HG03159 (cell line): ENCODE data around the gene KCNAB1.
A peak's percentile ranks its signal among the peaks of the same experiment; 100 is the strongest.

Source experiments
- ATAC-seq: cut with Tn5 transposase; IDR thresholded peaks from one replicate; pipeline ENCODE4 v1.9.1; 2021; ENCODE audit warnings: mild to moderate bottlenecking, moderate library complexity; ENCODE audit not compliant: unreplicated experiment

Gene KCNAB1

GRCh38 chr3:156305672-156306071 lies 185.3 kb downstream of the KCNAB1 start:
- no peak for ATAC-seq

GRCh38 chr3:156307704-156308103 lies 187.3 kb downstream of the KCNAB1 start:
- ATAC-seq: no peak

- no peak for ATAC-seq
Measured at GRCh38 chr3:156311431-156311830, 191.1 kb downstream of the KCNAB1 start.

- ATAC-seq: no peak
Measured at GRCh38 chr3:156311930-156312329, 191.6 kb downstream of the KCNAB1 start.

- ATAC-seq: no peak
Measured at GRCh38 chr3:156316076-156316475, 195.7 kb downstream of the KCNAB1 start.

- ATAC-seq: no peak
Measured at GRCh38 chr3:156317462-156318074, 197.2 kb downstream of the KCNAB1 start.

GRCh38 chr3:156321945-156322344 lies 201.6 kb downstream of the KCNAB1 start:
- ATAC-seq: no peak

GRCh38 chr3:156323466-156323865 lies 203.1 kb downstream of the KCNAB1 start:
- no peak for ATAC-seq

- ATAC-seq: no peak
Measured at GRCh38 chr3:156330415-156330814, 210.0 kb downstream of the KCNAB1 start.

GRCh38 chr3:156332304-156332703 lies 211.9 kb downstream of the KCNAB1 start:
- no peak for ATAC-seq

GRCh38 chr3:156334841-156335545 lies 214.6 kb downstream of the KCNAB1 start:
- ATAC-seq: no peak

- no peak for ATAC-seq
Measured at GRCh38 chr3:156339491-156339890, 219.1 kb downstream of the KCNAB1 start.

- no peak for ATAC-seq
Measured at GRCh38 chr3:156341332-156341731, 221.0 kb downstream of the KCNAB1 start.

GRCh38 chr3:156341831-156342416 lies 221.5 kb downstream of the KCNAB1 start:
- ATAC-seq: peak; percentile 100

- no peak for ATAC-seq
Measured at GRCh38 chr3:156344215-156344614, 223.8 kb downstream of the KCNAB1 start.

GRCh38 chr3:156349111-156349510 lies 228.7 kb downstream of the KCNAB1 start:
- no peak for ATAC-seq

GRCh38 chr3:156349978-156350377 lies 229.6 kb downstream of the KCNAB1 start:
- ATAC-seq: no peak

GRCh38 chr3:156350781-156351180 lies 230.4 kb downstream of the KCNAB1 start:
- ATAC-seq: no peak

- no peak for ATAC-seq
Measured at GRCh38 chr3:156351783-156352182, 231.4 kb downstream of the KCNAB1 start.

GRCh38 chr3:156352728-156353127 lies 232.3 kb downstream of the KCNAB1 start:
- no peak for ATAC-seq

- ATAC-seq: no peak
Measured at GRCh38 chr3:156353563-156353962, 233.2 kb downstream of the KCNAB1 start.
